Keratinocyte (primary cell): Measurements from ENCODE around the gene CRYM. TPM values are rescaled to one million over a fixed set of nuclear protein-coding genes. Genes with fewer than 3 reads are reported as not detected.

ENCODE experiments used
- DNase-seq: peaks from one replicate; pipeline ENCODE4 v3.0.0-alpha.2; 2011; ENCODE audit warnings: low read depth, missing footprints, low spot score
- FAIRE-seq: peaks from 2 replicates; lab custom pipeline; 2011; peaks lifted over from hg19 to GRCh38; lab: Jason Lieb, UNC
- H2AFZ ChIP-seq: 2 replicates; pipeline ENCODE4 v1.6.0; 2012; ENCODE audit warnings: low read length, control low read depth, inconsistent platforms; ENCODE audit not compliant: control insufficient read depth
- H3K27ac ChIP-seq: 2 replicates; pipeline ENCODE4 v1.5.1; 2011; ENCODE audit warnings: low read length; ENCODE audit not compliant: control insufficient read depth, insufficient read depth
- H3K27me3 ChIP-seq: 3 replicates; pipeline ENCODE4 v1.6.0; 2011; ENCODE audit warnings: low read length; ENCODE audit not compliant: control insufficient read depth, insufficient read depth; ENCODE audit errors: extremely low read depth
- H3K36me3 ChIP-seq, 2 experiments: 2 replicates in 1 of 2; 3 replicates in 1 of 2; pipeline ENCODE4 v1.5.1; 2011; ENCODE audit warnings: low read length in 2 of 2, mild to moderate bottlenecking in 1 of 2; ENCODE audit not compliant: control insufficient read depth in 2 of 2, insufficient read depth in 2 of 2; ENCODE audit errors: extremely low read depth in 1 of 2
- H3K4me1 ChIP-seq: 3 replicates; pipeline ENCODE4 v1.5.1; 2011; ENCODE audit warnings: low read length; ENCODE audit not compliant: control insufficient read depth, insufficient read depth; ENCODE audit errors: extremely low read depth
- H3K4me2 ChIP-seq: 3 replicates; pipeline ENCODE4 v1.6.0; 2011; ENCODE audit warnings: low read depth, low read length; ENCODE audit not compliant: control insufficient read depth, insufficient read depth; ENCODE audit errors: extremely low read depth
- H3K4me3 ChIP-seq, 3 experiments: fragments of 200-600 bp in 1 of 3; sonication (generic) in 1 of 3; 2 replicates in 2 of 3; 3 replicates in 1 of 3; pipeline ENCODE4 v1.5.1; 2011 to 2016; ENCODE audit warnings: low read length in 3 of 3, mild to moderate bottlenecking in 3 of 3, control low read depth in 2 of 3, inconsistent platforms in 1 of 3, low read depth in 1 of 3, mixed read lengths in 1 of 3, mixed run types in 1 of 3, moderate library complexity in 1 of 3; ENCODE audit not compliant: control insufficient read depth in 2 of 3, insufficient read depth in 2 of 3; ENCODE audit errors: extremely low read depth in 1 of 3
- H3K79me2 ChIP-seq: 2 replicates; pipeline ENCODE4 v1.6.0; 2012; ENCODE audit warnings: low read length; ENCODE audit not compliant: control insufficient read depth, insufficient read depth
- H3K9ac ChIP-seq: 3 replicates; pipeline ENCODE4 v1.6.0; 2011; ENCODE audit warnings: low read length; ENCODE audit not compliant: control insufficient read depth, insufficient read depth; ENCODE audit errors: extremely low read depth
- H3K9me1 ChIP-seq: 3 replicates; pipeline ENCODE4 v1.6.0; 2011; ENCODE audit warnings: low read length; ENCODE audit not compliant: control insufficient read depth, insufficient read depth; ENCODE audit errors: extremely low read depth
- H3K9me3 ChIP-seq: 2 replicates; pipeline ENCODE4 v1.5.1; 2012; ENCODE audit warnings: low read depth, low read length; ENCODE audit not compliant: control insufficient read depth
- H4K20me1 ChIP-seq: 3 replicates; pipeline ENCODE4 v1.6.0; 2011; ENCODE audit warnings: low read length; ENCODE audit not compliant: control insufficient read depth, insufficient read depth; ENCODE audit errors: extremely low read depth
- CTCF ChIP-seq, 3 experiments: IDR thresholded peaks in 1 of 3; conservative IDR thresholded peaks in 1 of 3; optimal IDR thresholded peaks in 1 of 3; 2 replicates in 2 of 3; 3 replicates in 1 of 3; pipeline versions ENCODE3 to v1.5.1; 2011; ENCODE audit warnings: low read length in 3 of 3, mild to moderate bottlenecking in 3 of 3, moderate library complexity in 2 of 3, control low read depth in 1 of 3, inconsistent platforms in 1 of 3; ENCODE audit not compliant: insufficient read depth in 2 of 3; ENCODE audit errors: extremely low read depth in 1 of 3
- EZH2 ChIP-seq: IDR thresholded peaks from one replicate; pipeline ENCODE4 v1.6.1; 2012; ENCODE audit warnings: inconsistent platforms, mild to moderate bottlenecking, low read length, moderate library complexity
- dilution Hi-C: fragments of 300-500 bp; cut with MboI; formaldehyde crosslinking; loops from one replicate; pipeline ENCODE4 v1.7.0; 2020; ENCODE audit warnings: low sequenced_read_pairs; ENCODE audit not compliant: extremely low pct_ligation_motif_present
- polyA plus RNA-seq, 5 experiments: library from polyadenylated mRNA; depleted of rRNA in 3 of 5; stranded (reverse) in 3 of 5; stranded (forward) in 1 of 5; unstranded in 1 of 5; fragments of >200 nt; gene quantifications; 1 replicate in 1 of 5; 2 replicates in 3 of 5; 3 replicates in 1 of 5; pipeline versions ENCODE4 v1.2.1 to v1.2.3, GENCODE V29; 2011 to 2012; ENCODE audit warnings: missing spikeins in 2 of 5, low read depth in 1 of 5, low replicate concordance in 1 of 5

CRYM gene
- polyA plus RNA-seq, 1 donor (not counting 4 experiments of a cell fraction or from before 2014, with no cell fraction given) = 0.18 TPM

- H3K27me3 ChIP-seq = no peaks in the 10 kb centered on the region
- no peaks in the 10 kb centered on the region for H3K79me2 ChIP-seq
- FAIRE-seq (no peak), DNase-seq (no peak)
- H3K4me1 ChIP-seq = no peaks in the 10 kb centered on the region
- no peaks in the 10 kb centered on the region for H3K9me3 ChIP-seq
- no peaks in the 10 kb centered on the region for H4K20me1 ChIP-seq
- H3K9me1 ChIP-seq = no peaks in the 10 kb centered on the region
- H3K4me2 ChIP-seq = no peak overlapping the region
- H3K36me3 ChIP-seq = no peaks in the 10 kb centered on the region
- H3K4me3 ChIP-seq = no peak overlapping the region
- TF ChIP-seq CTCF (optimal IDR thresholded peaks at IDR 0.05 in 1 of 3, IDR thresholded peaks at IDR 0.05 in 1 of 3, conservative IDR thresholded peaks at IDR 0.05 in 1 of 3; ENCODE audit: extremely low read depth in 1 of 3, insufficient read depth in 2 of 3, low read length in 3 of 3) (no peak), EZH2 (no peak)
- no peak overlapping the region for H3K9ac ChIP-seq
- dilution Hi-C loops = no loop called here
- no peak overlapping the region for H2AFZ ChIP-seq
- no peak overlapping the region for H3K27ac ChIP-seq
Observed at GRCh38 chr16:21265104-21265837, 12.8 kb downstream of the CRYM start.

- no peaks in the 10 kb centered on the region for H3K27me3 ChIP-seq
- DNase-seq (no peak), FAIRE-seq (no peak)
- no peaks in the 10 kb centered on the region for H3K79me2 ChIP-seq
- H2AFZ ChIP-seq = no peak overlapping the region
- TF ChIP-seq CTCF (optimal IDR thresholded peaks at IDR 0.05 in 1 of 3, IDR thresholded peaks at IDR 0.05 in 1 of 3, conservative IDR thresholded peaks at IDR 0.05 in 1 of 3; ENCODE audit: extremely low read depth in 1 of 3, insufficient read depth in 2 of 3, low read length in 3 of 3) = no peak
- no peak for TF ChIP-seq EZH2
- H3K9me1 ChIP-seq = no peaks in the 10 kb centered on the region
- no peaks in the 10 kb centered on the region for H3K4me1 ChIP-seq
- H3K9ac ChIP-seq = no peak overlapping the region
- no peak overlapping the region for H3K27ac ChIP-seq
- H3K4me3 ChIP-seq = no peak overlapping the region
- H3K36me3 ChIP-seq = no peaks in the 10 kb centered on the region
- no peak overlapping the region for H3K4me2 ChIP-seq
- H4K20me1 ChIP-seq = no peaks in the 10 kb centered on the region
- dilution Hi-C loops = no loop called here
- H3K9me3 ChIP-seq = no peaks in the 10 kb centered on the region
Observed at GRCh38 chr16:21264571-21265036, 13.5 kb downstream of the CRYM start.
